Heart left ventricle (tissue), 13 donors: ENCODE measurements around the gene KLHL7.

Experiments
- CTCF ChIP-seq, 12 donors: fragments of 200-600 bp; sonication (generic) in 4 of 12; IDR thresholded peaks; one replicate each; pipeline versions ENCODE4 v1.5.0 to v1.8.0; 2018 to 2022; ENCODE audit warnings: antibody characterized with exemption in 12 of 12, mild to moderate bottlenecking in 5 of 12
- POLR2A ChIP-seq, 2 donors: fragments of 450-650 bp; IDR thresholded peaks; one replicate each; pipeline ENCODE4 v1.6.1; 2017; ENCODE audit warnings: antibody characterized with exemption in 2 of 2, mild to moderate bottlenecking in 2 of 2, moderate library complexity in 2 of 2
- donor health status: ischemic (EF 13 %, LVEDD 7.1; RV severe dilation, severe dysfunction).
- donor health status: DM: no; HTN: yes; CAD: no.
- donor health status: DM: no; HTN: no; CAD: no.
- donor health status: ischemic (EF 25% LVEDD 6.9; RV normal size, moderate dysfunction).
- donor health status: ischemic (EF 25% LVEDD 5.7; RV mildly dilated, moderate dysfunction).
- donor health status: ischemic (EF 35%, LVEDD 5.7; RV mildly dilated, moderate dysfunction).
- donor health status: nonischemic (EF 11% LVEDD 7.7; RV severe dilation, severe dysfunction).
- donor health status: DM: yes; HTN: yes; CAD: no.
- donor health status: PGD.
- donor health status: ischemic (EF 29% LVEDD 5.4; RV normal size, mild dysfunction).
- donor health status: nonischemic (EF 23%, LVEDD 6.1; RV moderate dilation, normal function).

GRCh38 chr7:23123465-23123864 is 17.9 kb downstream of the KLHL7 start:
- no peak for TF ChIP-seq CTCF (IDR thresholded peaks at IDR 0.05)
- TF ChIP-seq POLR2A (IDR thresholded peaks at IDR 0.05), result no peak
